ENCODE results near the gene NPAT.

DNA sequence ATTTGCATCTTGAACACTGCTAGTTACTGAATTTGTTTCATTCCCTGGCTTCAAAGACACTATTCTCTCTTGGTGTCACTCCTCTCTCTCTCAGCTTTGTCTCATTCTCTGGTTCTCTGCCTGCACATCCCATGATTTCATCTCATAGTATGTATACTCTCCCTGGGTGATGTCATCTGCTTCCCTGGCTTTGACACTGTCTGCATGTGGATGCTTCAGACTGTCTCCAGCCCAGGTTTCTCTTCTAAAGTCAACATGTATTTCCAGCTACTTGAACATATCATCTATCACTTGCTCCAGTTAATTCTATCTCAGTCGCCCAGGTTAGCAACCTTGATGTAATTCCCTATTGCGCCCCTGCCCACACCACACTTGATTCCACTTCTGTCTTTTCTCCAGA lies 110.4 kb downstream of the NPAT start:
- TF ChIP-seq PAX5 (IDR thresholded peaks at IDR 0.05; ENCODE audit: insufficient read depth, low read length, severe bottlenecking) (no peak), POLR2A (IDR thresholded peaks at IDR 0.05; ENCODE audit: low read depth, low read length) (no peak), POLR2AphosphoS5 (IDR thresholded peaks at IDR 0.05; ENCODE audit: low read depth, low read length) (no peak), TAF1 (IDR thresholded peaks at IDR 0.05; ENCODE audit: low read depth, low read length) (no peak), SPI1 (IDR thresholded peaks at IDR 0.05; ENCODE audit: low read depth, low read length) (no peak)

Data from GM12891 (cell line).